Stimulated activated CD4-positive, alpha-beta T cell treated with anti-CD3 and anti-CD28 coated beads, Interleukin-1b, Interleukin-23, amount 100 ng/mL, for 24 hours (primary cell): ENCODE measurements around the gene OPCML.

Experiments used
- DNase-seq, 4 experiments: peaks; one replicate each; pipeline ENCODE4 v3.0.0-alpha.2; 2020; ENCODE audit warnings: low read depth in 4 of 4, low spot score in 1 of 4

The OPCML gene

GRCh38 chr11:132999516-132999915 is 532.8 kb downstream of the OPCML start:
- no peak for DNase-seq

DNA sequence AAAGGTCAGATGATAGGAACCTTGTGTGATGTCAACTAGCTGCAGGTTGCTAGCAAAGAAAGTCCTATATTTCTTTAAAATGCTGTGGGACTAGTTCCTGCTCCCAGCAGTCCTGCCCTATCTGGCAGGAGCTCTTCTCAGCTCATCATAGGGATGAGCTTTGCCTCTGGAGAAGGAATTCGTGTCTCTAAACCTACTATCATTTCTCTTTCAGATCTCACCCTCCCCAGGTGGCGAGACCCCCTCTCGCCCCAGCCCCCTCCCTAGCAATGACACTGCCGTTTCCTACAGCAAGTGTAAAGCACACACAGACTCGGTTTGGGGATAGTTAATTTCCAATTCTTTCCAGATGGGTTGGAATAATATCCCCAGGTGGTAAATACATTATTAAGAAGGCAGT is 533.3 kb downstream of the OPCML start:
- DNase-seq, result no peak

- DNase-seq, result no peak
Measured at GRCh38 chr11:132997396-132997795, 534.9 kb downstream of the OPCML start.

DNA sequence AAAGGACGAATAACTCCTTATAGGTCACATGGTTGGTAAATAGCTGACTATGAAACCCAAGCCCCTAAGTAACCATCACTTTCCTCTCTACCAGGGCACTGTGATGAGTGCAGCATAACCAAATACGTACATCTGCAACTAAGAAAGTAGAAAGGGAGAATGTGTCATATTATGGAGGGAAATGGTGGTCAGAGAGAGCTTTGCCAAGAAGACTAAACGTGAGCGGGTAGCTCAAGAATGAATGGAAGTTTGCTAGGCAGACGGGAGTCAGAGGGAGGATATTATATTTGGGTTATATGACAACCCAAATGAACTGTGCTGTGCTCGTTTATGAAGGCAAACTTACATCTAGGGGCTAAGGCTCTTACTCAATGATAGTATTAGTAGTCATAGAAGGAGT is 537.3 kb downstream of the OPCML start:
- no peak for DNase-seq

GRCh38 chr11:132993991-132994502 is 538.3 kb downstream of the OPCML start:
- no peak for DNase-seq

DNA sequence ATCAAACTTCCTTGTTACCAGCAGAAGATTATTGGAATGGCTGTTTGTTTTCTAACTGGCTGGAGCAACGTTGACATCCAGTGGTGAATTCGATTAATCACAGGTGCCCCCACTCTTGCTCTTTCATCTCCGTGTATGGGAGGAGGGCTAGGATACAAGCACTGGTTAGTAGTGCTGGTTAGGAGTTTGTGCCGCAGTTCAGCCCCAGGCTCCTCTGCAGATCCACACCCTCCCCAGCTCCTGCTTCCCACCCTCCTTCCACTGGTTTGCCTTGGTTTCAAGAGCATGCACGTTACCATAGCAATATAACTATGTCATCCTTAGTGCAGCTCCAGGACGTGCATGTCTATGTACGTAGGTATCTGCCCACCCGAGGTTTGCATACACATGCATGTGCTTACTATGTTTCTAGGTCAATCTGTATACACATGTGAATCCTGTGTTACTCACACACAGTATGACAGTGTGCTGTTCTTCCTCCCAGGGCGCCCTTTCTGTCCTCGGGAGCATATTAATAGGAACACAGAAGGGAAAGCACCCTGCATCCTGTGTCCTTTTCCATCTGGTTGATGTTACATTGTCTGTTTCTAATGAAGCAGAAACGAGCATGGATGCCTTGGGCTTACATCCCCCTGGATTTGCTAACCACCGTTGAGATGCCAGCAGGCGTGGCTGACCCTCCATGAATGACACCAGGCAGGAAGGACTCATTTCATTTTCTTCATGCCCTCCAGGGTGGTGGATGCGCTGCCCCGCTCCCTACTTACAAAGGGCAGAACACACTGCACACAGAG is 539.3 kb downstream of the OPCML start:
- no peak for DNase-seq

DNA sequence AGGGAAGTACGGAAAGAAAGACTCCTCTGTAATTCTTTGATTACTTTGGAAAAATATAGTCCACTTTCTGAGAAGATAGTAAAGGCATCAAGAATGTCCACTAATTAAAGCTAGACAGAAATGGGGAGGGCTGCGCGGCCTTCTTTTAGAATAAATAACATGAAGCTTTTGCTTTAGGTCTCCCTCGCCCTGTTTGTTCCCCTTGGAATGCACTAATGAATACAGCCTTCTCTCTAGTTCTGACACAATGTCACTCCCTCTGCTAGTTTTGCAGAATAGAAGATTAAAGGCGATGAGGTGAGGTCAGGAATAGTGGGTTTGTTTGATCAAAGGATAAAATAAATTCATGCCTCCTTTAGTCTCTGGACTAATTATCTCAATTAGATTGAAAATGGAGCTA is 543.9 kb downstream of the OPCML start:
- no peak for DNase-seq

DNA sequence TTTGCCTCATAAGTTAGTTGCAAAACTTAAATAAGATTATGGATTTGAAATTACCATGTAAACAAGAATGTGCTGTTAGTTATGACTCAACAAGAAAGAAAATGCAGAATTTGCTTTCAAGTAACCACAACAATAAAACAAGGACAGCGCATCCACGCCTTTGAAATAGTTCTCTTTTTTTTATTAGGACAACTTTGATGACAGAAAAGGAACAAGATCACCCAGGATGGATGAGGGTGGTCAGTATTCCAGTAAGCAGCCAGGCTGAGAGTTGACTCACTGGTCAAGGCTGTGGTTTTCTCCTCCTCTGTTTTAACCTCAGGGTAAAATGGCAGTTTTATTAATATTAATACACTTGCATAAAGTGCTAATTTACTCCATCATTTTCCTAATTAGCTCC is 544.4 kb downstream of the OPCML start:
- no peak for DNase-seq

DNA sequence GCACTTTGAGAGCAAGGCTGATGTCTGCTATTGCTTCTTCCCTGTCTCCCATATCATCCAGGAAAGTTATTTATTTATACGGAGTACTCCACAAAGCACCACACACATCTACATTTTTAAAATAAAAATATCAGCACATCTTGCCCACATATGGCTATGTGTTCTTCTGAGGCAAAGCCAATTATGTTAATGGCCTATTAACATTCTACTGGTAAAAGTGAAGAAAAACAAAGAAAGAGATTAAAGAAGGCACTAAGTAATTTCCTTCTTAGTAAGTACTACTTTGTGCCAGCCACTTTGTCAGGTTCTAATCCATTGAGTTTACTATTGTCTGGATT is 548.7 kb downstream of the OPCML start:
- DNase-seq, result no peak

DNA sequence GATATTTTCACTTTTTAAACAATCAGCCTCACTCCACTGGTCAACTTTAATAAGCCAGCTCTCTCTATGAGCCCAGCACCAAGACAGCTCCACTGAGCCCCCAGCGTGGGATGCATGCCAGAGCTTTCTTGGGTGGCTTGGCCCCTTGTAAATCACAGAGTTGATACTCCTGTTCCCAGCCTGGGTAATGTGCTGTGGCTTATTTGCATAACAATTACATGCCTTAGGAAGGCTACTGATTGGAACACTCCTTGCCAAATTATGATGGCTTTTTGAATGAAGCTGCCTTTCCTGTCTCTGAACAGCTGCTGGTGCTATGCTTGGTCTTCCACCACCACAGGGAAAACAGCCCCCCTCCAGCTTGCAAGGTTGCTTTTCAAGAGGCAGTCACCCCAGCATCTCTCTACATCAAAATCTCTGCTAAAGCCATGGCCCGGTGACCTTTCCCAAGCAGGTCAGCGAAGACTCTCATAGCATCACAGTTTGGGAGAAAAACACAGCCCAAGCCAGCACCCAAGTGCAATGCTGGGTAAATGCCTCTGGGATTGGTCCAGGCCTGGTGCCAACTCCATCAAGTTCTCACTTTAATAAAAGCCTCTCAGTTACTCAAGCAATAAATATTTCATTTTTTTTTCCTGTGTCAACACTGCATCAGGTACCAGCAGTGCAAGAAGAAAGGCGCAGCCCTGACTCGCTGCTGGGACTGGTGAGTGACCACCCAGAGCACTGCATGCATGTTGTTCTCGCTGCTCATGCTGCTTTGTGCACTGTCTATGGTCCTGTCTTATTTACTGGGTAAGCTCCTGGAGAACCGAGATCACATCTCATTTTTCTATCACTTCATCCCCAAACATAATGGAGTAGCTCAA is 549.3 kb downstream of the OPCML start:
- DNase-seq, result no peak

DNA sequence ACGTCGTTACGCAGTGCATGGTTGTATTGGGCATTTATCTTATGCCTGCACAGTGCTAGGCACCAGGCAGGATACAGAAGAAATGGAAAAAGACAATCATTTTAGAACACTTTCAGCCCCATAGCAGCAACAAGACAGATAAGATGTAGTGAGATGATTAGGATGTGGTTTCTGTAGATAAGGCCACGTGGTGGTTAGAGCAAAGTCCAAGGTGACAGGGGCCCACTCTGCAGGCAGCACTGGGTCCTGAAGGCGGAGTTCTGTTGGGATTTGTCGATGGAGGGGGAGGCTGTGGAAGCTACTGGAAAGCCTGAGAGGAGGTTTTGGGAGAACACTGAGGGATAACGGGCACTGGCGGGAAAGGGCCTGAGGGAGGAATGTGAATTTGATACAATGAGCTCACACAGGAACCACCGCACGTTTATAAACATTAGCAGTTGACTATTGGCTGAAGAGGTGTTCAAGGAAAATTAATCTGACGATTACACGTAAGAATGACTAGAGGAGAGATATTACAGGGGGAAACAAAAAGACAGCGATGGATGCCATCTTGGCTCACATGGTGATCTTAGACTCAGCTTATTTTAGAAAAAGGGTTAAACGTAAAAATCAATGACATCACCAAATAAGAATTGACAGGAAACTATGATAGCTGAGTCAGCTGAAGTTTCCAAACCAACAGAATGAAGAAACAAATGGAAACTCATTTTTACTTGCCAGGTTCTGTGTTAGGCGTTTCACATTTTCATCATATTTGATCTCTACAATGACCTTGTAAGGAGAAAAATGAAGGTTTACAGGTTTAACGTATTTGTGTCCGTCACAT is 551.0 kb downstream of the OPCML start:
- DNase-seq, result no peak

GRCh38 chr11:132980670-132981069 is 551.6 kb downstream of the OPCML start:
- no peak for DNase-seq

- DNase-seq, result no peak
Measured at GRCh38 chr11:132977746-132978145, 554.6 kb downstream of the OPCML start.

- DNase-seq, result no peak
Measured at GRCh38 chr11:132977241-132977640, 555.1 kb downstream of the OPCML start.

DNA sequence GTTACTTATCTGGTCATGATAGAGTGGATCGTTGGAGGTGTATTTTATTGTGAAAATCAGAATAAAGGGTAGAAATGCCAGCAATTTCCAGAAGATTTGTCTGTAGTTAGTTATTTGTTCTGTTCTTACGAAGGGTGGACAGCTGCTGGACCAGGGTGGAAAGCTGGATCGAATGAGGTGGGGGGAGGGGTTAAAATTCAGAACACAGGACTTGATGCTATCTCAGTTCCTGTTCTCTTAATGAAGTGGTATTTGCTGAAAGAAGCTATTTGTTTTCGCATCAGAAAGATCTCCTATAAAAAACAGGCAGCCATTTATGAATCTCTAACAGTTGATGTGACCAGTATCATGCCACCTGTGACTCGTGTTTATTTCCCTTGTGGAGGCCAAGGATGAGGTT is 556.2 kb downstream of the OPCML start:
- DNase-seq, result no peak

- no peak for DNase-seq
Measured at GRCh38 chr11:132973686-132974085, 558.6 kb downstream of the OPCML start.

- DNase-seq, result no peak
Measured at GRCh38 chr11:132972565-132972964, 559.7 kb downstream of the OPCML start.

GRCh38 chr11:132971351-132971750 is 561.0 kb downstream of the OPCML start:
- DNase-seq, result no peak

DNA sequence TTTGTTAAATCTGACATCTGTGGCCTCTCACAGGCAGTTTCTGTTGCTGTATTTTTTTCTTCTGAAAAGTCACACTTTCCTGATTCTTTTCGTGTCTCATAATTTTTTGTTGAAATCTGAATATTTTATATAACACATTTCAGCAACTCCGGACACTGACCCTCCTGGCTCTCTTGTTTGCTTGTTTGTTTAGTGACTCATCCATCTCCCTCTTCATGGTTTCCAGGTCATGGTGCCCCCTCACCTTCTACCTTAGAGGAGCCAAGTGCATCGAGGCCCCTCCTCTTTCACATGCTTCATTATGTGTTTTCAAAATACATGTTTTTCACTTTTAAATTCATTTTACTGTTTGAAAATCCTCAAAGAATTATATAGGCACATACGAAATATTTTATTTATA is 562.4 kb downstream of the OPCML start:
- DNase-seq, result no peak

GRCh38 chr11:132962041-132962440 is 570.3 kb downstream of the OPCML start:
- DNase-seq, result no peak

DNA sequence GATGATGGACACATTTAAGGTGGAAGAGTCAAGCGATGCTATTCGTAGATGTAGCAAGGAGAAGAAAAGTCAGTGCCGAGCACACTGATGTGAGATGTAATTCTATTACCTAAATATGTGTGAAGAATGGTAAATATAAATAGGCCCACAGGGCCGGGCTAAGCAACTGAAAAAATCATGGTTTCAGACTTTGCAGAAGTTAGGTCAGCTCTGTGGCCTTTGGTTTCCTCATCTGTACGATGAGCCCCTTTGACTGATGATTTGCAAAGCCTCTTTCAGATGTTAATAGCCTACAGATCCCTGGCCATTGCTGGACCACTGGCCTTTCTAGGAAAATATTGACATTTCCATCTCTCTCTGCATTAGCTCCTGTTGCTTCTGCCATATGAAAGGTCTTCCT is 570.8 kb downstream of the OPCML start:
- DNase-seq, result no peak
